Keratinocyte (primary cell): ENCODE data around the gene HHIPL1. TPM values are rescaled to one million over a fixed set of nuclear protein-coding genes. Genes with fewer than 3 reads are reported as not detected.

Source experiments
- DNase-seq: peaks from one replicate; pipeline ENCODE4 v3.0.0-alpha.2; 2011; ENCODE audit warnings: low read depth, missing footprints, low spot score
- FAIRE-seq: peaks from 2 replicates; lab custom pipeline; 2011; peaks lifted over from hg19 to GRCh38; lab: Jason Lieb, UNC
- H2AFZ ChIP-seq: 2 replicates; pipeline ENCODE4 v1.6.0; 2012; ENCODE audit warnings: low read length, control low read depth, inconsistent platforms; ENCODE audit not compliant: control insufficient read depth
- H3K27ac ChIP-seq: 2 replicates; pipeline ENCODE4 v1.5.1; 2011; ENCODE audit warnings: low read length; ENCODE audit not compliant: control insufficient read depth, insufficient read depth
- H3K27me3 ChIP-seq: 3 replicates; pipeline ENCODE4 v1.6.0; 2011; ENCODE audit warnings: low read length; ENCODE audit not compliant: control insufficient read depth, insufficient read depth; ENCODE audit errors: extremely low read depth
- H3K36me3 ChIP-seq, 2 experiments: 2 replicates in 1 of 2; 3 replicates in 1 of 2; pipeline ENCODE4 v1.5.1; 2011; ENCODE audit warnings: low read length in 2 of 2, mild to moderate bottlenecking in 1 of 2; ENCODE audit not compliant: control insufficient read depth in 2 of 2, insufficient read depth in 2 of 2; ENCODE audit errors: extremely low read depth in 1 of 2
- H3K4me1 ChIP-seq: 3 replicates; pipeline ENCODE4 v1.5.1; 2011; ENCODE audit warnings: low read length; ENCODE audit not compliant: control insufficient read depth, insufficient read depth; ENCODE audit errors: extremely low read depth
- H3K4me2 ChIP-seq: 3 replicates; pipeline ENCODE4 v1.6.0; 2011; ENCODE audit warnings: low read depth, low read length; ENCODE audit not compliant: control insufficient read depth, insufficient read depth; ENCODE audit errors: extremely low read depth
- H3K4me3 ChIP-seq, 3 experiments: fragments of 200-600 bp in 1 of 3; sonication (generic) in 1 of 3; 2 replicates in 2 of 3; 3 replicates in 1 of 3; pipeline ENCODE4 v1.5.1; 2011 to 2016; ENCODE audit warnings: low read length in 3 of 3, mild to moderate bottlenecking in 3 of 3, control low read depth in 2 of 3, inconsistent platforms in 1 of 3, low read depth in 1 of 3, mixed read lengths in 1 of 3, mixed run types in 1 of 3, moderate library complexity in 1 of 3; ENCODE audit not compliant: control insufficient read depth in 2 of 3, insufficient read depth in 2 of 3; ENCODE audit errors: extremely low read depth in 1 of 3
- H3K79me2 ChIP-seq: 2 replicates; pipeline ENCODE4 v1.6.0; 2012; ENCODE audit warnings: low read length; ENCODE audit not compliant: control insufficient read depth, insufficient read depth
- H3K9ac ChIP-seq: 3 replicates; pipeline ENCODE4 v1.6.0; 2011; ENCODE audit warnings: low read length; ENCODE audit not compliant: control insufficient read depth, insufficient read depth; ENCODE audit errors: extremely low read depth
- H3K9me1 ChIP-seq: 3 replicates; pipeline ENCODE4 v1.6.0; 2011; ENCODE audit warnings: low read length; ENCODE audit not compliant: control insufficient read depth, insufficient read depth; ENCODE audit errors: extremely low read depth
- H3K9me3 ChIP-seq: 2 replicates; pipeline ENCODE4 v1.5.1; 2012; ENCODE audit warnings: low read depth, low read length; ENCODE audit not compliant: control insufficient read depth
- H4K20me1 ChIP-seq: 3 replicates; pipeline ENCODE4 v1.6.0; 2011; ENCODE audit warnings: low read length; ENCODE audit not compliant: control insufficient read depth, insufficient read depth; ENCODE audit errors: extremely low read depth
- EZH2 ChIP-seq: IDR thresholded peaks from one replicate; pipeline ENCODE4 v1.6.1; 2012; ENCODE audit warnings: inconsistent platforms, mild to moderate bottlenecking, low read length, moderate library complexity
- dilution Hi-C: fragments of 300-500 bp; cut with MboI; formaldehyde crosslinking; loops from one replicate; pipeline ENCODE4 v1.7.0; 2020; ENCODE audit warnings: low sequenced_read_pairs; ENCODE audit not compliant: extremely low pct_ligation_motif_present
- polyA plus RNA-seq, 5 experiments: library from polyadenylated mRNA; depleted of rRNA in 3 of 5; stranded (reverse) in 3 of 5; stranded (forward) in 1 of 5; unstranded in 1 of 5; fragments of >200 nt; gene quantifications; 1 replicate in 1 of 5; 2 replicates in 3 of 5; 3 replicates in 1 of 5; pipeline versions ENCODE4 v1.2.1 to v1.2.3, GENCODE V29; 2011 to 2012; ENCODE audit warnings: missing spikeins in 2 of 5, low read depth in 1 of 5, low replicate concordance in 1 of 5
- TF ChIP-seq, protein P1 (sequence below), 3 experiments: IDR thresholded peaks in 1 of 3; conservative IDR thresholded peaks in 1 of 3; optimal IDR thresholded peaks in 1 of 3; 2 replicates in 2 of 3; 3 replicates in 1 of 3; pipeline versions ENCODE3 to v1.5.1; 2011; ENCODE audit warnings: low read length in 3 of 3, mild to moderate bottlenecking in 3 of 3, moderate library complexity in 2 of 3, control low read depth in 1 of 3, inconsistent platforms in 1 of 3; ENCODE audit not compliant: insufficient read depth in 2 of 3; ENCODE audit errors: extremely low read depth in 1 of 3

HHIPL1 gene
- polyA plus RNA-seq, 1 donor (not counting 4 experiments of a cell fraction or from before 2014, with no cell fraction given) = 0.08 TPM

DNA sequence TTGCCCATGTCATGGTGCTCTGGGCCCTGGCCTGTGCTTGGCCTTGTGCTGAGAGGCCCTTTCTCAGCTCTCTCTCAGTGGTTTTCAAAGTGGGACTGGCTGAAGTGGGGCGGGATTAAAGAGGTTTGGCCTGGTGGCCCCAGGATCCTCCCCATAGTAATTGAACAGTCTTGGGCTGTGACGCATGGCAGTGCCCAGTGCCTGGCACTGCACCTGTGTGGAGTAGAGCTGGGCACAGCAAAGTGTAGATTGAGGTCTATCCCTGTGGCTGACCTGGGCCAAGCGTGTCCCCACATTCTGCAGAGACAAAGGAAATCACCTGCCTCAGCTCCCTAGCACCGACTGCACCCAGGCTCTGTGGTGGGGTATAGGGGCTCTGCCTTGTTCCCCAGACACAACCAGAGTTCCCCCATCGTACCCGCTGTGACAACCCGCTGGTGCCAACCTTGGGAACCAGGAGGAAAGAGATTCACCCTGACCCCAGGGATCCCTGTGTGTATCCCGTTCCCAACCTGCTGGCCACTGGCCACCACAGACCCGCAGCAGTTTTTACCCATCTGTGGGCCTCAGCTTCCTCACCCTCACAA, 29.2 kb downstream of the HHIPL1 start:
- no peak overlapping the region for H2AFZ ChIP-seq
- TF ChIP-seq, protein P1, sequence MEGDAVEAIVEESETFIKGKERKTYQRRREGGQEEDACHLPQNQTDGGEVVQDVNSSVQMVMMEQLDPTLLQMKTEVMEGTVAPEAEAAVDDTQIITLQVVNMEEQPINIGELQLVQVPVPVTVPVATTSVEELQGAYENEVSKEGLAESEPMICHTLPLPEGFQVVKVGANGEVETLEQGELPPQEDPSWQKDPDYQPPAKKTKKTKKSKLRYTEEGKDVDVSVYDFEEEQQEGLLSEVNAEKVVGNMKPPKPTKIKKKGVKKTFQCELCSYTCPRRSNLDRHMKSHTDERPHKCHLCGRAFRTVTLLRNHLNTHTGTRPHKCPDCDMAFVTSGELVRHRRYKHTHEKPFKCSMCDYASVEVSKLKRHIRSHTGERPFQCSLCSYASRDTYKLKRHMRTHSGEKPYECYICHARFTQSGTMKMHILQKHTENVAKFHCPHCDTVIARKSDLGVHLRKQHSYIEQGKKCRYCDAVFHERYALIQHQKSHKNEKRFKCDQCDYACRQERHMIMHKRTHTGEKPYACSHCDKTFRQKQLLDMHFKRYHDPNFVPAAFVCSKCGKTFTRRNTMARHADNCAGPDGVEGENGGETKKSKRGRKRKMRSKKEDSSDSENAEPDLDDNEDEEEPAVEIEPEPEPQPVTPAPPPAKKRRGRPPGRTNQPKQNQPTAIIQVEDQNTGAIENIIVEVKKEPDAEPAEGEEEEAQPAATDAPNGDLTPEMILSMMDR (optimal IDR thresholded peaks at IDR 0.05 in 1 of 3, IDR thresholded peaks at IDR 0.05 in 1 of 3, conservative IDR thresholded peaks at IDR 0.05 in 1 of 3; ENCODE audit: extremely low read depth in 1 of 3, insufficient read depth in 2 of 3, low read length in 3 of 3) = no peak
- H3K27me3 ChIP-seq = peaks cover 37% of the 10 kb centered on the region
- no peaks in the 10 kb centered on the region for H3K9me1 ChIP-seq
- no peaks in the 10 kb centered on the region for H3K4me1 ChIP-seq
- H3K79me2 ChIP-seq = no peaks in the 10 kb centered on the region
- H3K4me2 ChIP-seq = no peak overlapping the region
- no peaks in the 10 kb centered on the region for H4K20me1 ChIP-seq
- dilution Hi-C loops = no loop called here
- no peak for FAIRE-seq
- H3K27ac ChIP-seq = no peak overlapping the region
- no peak overlapping the region for H3K4me3 ChIP-seq
- H3K36me3 ChIP-seq = no peaks in the 10 kb centered on the region
- peaks cover 9% of the 10 kb centered on the region for H3K9me3 ChIP-seq
- DNase-seq = no peak
- H3K9ac ChIP-seq = no peak overlapping the region

DNA sequence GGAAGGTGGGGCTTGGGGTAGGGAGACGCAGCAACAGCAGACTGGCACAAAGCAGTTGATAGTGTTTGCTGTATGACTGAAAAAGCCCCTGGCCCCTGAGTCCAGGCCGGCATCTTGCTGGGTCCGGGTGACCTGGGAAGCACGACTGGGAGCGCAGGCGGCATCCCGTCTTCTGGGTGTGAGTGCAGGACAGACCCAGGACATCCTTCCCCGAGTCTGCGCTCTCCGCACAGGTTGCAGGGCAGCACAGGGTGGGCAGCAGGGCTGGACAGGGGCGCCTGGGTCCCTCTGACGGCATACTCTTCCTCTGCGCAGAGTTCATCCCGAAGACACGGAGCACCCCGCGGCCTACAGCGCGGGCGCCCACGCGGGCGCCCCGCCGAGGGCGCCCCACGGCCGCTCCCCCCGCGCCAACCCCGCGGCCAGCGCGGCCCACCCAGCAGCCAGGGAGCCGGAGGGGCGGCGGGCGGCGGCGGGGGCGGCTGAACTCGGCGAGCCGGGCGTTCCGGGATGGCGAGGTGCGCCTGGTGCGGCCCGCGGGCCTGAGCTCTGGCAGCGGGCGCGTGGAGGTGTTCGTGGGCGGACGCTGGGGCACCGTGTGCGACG, 29.9 kb downstream of the HHIPL1 start:
- Histone ChIP-seq H3K79me2 (no peaks in the 10 kb centered on the region), H3K9me1 (no peaks in the 10 kb centered on the region), H3K9ac (no peak overlapping the region), H3K4me2 (no peak overlapping the region), H3K4me3 (no peak overlapping the region), H4K20me1 (no peaks in the 10 kb centered on the region), H2AFZ (no peak overlapping the region), H3K36me3 (no peaks in the 10 kb centered on the region), H3K27me3 (peaks cover 40% of the 10 kb centered on the region), H3K4me1 (no peaks in the 10 kb centered on the region), H3K9me3 (peaks cover 9% of the 10 kb centered on the region), H3K27ac (no peak overlapping the region)
- FAIRE-seq (no peak), DNase-seq (no peak)
- dilution Hi-C loops = no loop called here
- no peak for TF ChIP-seq EZH2
- TF ChIP-seq, protein P1 (optimal IDR thresholded peaks at IDR 0.05 in 1 of 3, IDR thresholded peaks at IDR 0.05 in 1 of 3, conservative IDR thresholded peaks at IDR 0.05 in 1 of 3; ENCODE audit: extremely low read depth in 1 of 3, insufficient read depth in 2 of 3, low read length in 3 of 3) = no peak
